Endometrial microvascular endothelial cells (primary cell): Measurements from ENCODE around the gene IL1RAPL2. TPM values are rescaled to one million over a fixed set of nuclear protein-coding genes. Genes with fewer than 3 reads are reported as not detected.
"Not testable (repeated sequence)": the region's sequence is repeated elsewhere in the genome, so short reads cannot be mapped to it uniquely, and the experiment has no call there.

ENCODE experiments used
- in situ Hi-C: cut with HindIII; loops from 2 replicates; pipeline ENCODE4 v1.10.0; 2017; ENCODE audit warnings: low sequenced_read_pairs, low pct_unique_long_range_greater_than_20kb; ENCODE audit errors: inconsistent ontology term
- total RNA-seq: library from RNA; depleted of rRNA; stranded (reverse); fragments of >200 nt; gene quantifications from one replicate; pipeline ENCODE4 v1.2.3, GENCODE V29; 2015; ENCODE audit errors: inconsistent ontology term

The IL1RAPL2 gene
- total RNA-seq, 1 donor from 2014 or later = not detected

DNA sequence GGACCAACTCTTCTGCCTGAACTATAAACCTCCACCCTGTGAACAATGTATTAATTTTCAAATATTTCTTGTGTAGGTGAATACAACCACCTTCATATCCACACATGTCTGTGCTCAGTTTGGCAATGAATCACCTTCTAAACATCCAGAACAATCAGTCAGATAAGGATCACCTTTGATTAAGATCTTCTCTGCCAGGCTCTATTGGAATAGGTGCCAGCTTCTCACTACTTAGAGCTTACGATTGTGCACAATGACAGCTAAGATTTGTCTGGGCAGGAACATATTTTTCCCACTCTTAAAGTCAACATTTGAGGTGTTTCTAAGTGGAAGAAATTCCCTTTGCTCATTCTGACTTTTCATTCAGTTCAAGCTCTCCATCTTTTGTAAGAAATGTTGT is 237.2 kb downstream of the IL1RAPL2 start:
- in situ Hi-C loops = no loop called here

DNA sequence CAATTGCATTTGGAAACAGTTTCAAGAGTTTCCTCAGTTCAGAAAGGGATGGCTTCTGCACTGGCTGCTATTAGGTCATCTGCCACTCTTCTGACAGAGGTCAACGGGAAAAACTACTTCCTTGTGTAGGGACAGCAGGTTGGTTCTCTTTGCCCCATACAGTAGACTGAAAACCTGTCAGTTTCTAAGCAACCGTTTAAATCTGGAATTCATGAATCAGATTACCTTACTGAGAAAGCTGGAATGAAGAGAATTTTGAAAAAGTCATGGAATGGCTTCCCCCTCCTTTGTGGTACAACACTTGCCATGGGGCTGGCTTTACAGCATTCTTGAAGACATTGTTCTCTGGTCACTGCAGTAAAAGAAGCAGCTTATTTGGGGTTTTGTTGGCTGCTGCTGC is 240.3 kb downstream of the IL1RAPL2 start:
- in situ Hi-C loops = no loop called here

DNA sequence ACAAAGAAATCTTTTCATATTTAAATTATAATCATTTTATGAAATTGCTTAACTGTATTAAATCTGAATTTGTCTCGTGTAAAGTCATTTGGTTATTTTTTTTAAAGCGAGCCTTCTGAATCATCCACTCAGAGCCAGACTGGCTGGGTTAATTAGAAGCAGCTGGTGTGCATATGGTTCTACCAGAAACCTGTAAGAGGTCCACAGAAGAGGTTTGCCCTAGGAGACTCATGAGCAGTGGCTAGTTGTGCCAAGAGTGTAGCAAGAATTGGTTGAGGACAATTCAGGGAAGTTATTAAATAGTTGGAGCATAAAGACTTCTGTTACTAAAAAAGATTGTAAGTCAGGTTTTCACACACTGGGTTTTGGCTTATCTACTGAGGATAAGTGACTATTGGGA is 267.4 kb downstream of the IL1RAPL2 start:
- in situ Hi-C loops = no loop called here

DNA sequence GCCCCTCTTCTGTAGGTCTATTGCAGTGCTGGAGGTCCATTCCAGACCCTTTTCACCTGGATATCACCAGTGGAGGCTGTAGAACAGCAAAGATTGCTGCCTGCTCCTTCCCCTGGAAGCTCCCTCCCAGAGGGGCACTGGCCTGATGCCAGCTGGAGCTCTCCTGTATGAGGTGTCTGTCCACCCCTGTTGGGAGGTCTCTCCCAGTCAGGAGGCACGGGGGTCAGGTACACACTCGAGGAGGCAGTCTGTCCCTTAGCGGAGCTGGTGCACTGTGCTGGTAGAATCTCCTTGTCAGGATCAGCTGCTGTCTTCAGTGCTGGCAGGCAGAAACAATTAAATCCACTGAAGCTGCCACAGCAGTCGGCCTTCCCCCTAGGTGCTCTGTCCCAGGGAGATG is 276.6 kb downstream of the IL1RAPL2 start:
- in situ Hi-C loops = no loop called here

DNA sequence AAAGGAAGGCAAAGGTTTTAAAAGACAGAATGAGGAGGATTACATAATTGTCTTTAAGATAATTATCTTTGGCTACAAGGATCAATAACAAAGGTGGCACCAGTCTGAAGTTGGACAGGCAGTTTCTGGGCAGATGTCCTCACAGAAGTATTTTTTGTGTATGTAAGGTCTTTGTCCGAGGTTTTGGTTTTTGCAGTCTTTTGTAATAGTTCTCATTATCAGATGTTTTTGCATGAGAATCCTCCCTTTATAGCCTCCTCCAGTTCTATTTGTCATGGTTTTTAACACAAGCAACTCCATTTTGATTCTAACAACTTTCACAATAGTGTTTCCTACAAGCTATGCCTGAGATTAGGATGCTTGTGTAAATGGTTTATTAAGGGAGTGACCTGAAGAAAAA is 286.2 kb downstream of the IL1RAPL2 start:
- in situ Hi-C loops = no loop called here

DNA sequence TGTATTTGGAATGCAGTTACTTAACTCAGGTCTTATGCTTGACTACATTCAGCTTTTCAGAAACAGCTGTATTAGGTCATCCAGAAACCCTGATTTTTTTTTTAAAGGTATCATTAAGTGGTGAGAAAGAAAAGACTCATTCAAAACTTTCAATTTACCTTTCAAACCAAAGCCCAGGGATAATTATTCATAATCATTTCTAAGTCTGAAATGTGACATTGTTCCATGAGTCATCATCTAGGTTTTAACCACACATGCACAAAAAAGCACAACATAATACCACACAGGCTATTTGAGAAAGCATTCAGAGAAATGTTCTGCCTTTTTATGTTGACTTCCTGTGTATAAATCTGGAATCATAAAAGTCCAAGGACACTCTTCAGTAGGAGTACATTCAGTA is 288.2 kb downstream of the IL1RAPL2 start:
- in situ Hi-C loops = no loop called here

DNA sequence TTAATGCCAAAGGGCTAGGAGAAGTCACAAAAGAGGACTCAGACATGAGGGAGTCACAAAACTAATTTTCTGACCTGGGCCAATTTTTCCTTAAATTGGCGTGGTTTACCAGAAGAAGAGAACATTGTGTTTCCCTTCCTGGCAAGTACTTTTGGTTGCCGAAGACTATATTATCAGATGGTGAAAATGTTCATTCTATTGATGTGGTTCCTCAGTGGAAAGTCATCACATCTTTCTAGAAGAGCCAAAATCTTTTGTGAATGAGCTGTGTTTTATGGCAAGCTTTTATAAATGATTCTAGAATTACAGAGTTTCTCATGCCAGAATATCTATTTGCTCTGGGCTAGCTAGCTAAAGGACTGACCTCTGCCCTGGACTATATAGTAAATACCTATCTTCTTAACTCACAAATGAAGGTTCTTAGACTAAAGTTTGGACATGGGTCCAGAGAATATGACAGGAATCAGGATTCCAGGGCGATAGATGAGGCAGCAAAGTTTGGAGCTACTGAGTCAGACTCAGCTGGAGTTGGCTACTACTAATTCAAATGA is 288.9 kb downstream of the IL1RAPL2 start:
- in situ Hi-C loops = no loop called here

DNA sequence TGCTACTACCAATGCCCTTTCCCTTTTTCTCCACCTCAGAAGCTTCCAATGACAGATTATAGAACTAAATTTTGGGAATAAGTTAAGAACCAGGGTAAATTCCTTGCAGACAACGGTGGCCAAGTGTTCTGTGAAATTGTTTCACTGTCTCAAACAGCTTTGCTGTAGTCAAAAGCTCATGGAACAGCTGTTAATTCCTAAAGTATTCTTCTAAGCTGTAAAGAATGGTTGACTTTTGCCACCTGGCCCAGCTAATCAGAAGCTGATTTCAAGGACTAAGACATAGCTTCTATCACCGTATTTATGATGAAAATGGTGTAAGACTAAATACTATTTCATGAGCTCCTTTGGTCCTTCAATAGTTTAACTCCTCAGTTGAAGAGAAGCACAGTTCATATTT is 297.5 kb downstream of the IL1RAPL2 start:
- in situ Hi-C loops = no loop called here

DNA sequence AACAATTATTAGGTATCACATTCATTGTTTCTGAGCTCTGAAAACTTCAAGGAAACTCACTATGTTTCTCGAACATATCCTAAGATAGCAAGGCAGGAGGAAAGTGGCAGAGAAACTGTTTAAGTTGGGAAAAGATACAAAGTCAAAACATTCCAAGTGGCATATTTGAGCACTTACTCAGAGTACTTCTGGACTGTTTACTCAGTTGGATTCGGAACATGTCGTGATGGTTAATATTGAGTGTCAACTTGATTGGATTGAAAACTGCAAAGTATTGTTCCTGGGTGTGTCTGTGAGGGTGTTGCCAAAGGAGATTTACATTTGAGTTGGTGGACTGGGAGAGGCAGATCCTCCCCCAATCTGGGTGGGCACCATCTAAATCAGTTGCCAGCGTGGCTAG is 298.3 kb downstream of the IL1RAPL2 start:
- in situ Hi-C loops = no loop called here

DNA sequence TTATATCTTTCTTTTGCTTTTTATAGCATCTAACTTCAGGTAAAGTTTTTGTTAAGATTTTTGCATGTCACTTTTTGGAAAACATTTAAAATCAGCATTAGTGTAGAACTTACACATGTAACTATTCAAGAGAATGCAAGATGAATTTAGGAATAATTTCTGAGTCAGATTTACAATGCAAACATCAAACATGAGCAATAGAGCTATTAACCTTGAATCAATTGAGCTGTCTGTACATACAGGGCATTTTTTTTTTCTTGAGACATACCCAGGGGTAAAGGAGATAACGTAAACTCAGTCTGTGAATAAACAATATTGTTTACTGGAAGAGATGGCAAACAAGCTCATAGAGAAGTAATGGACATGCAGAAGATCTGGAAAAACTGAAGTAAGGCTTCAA is 311.5 kb downstream of the IL1RAPL2 start:
- in situ Hi-C loops = no loop called here

DNA sequence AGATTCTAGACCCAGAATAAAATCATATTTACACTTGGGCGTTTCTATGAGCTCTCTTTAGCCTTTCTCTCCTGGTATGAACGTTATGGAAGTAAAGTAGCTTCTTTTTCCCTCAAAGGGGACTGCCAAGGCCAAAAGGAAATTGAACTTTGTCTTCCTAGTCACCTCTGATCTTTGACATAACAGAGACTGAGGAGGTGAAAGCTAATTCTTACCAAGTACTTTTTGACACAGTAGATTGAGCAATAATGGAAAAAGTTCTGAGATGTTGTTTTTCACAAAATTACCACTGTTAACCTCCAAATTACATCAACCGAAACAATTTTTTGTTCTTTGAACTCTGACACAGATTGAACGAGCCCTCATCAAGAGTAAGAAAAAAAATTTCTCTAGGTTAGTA is 336.1 kb downstream of the IL1RAPL2 start:
- in situ Hi-C loops = no loop called here

DNA sequence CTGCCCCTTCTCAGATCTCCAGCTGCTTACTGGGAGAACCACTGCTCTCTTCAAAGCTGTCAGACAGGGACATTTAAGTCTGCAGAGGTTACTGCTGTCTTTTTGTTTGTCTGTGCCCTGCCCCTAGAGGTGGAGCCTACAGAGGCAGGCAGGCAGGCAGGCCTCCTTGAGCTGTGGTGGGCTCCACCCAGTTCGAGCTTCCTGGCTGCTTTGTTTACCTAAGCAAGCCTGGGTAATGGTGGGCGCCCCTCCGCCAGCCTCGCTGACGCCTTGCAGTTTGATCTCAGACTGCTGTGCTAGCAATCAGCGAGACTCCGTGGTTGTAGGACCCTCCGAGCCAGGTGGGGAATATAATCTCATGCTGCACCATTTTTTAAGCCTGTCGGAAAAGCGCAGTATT is 343.7 kb downstream of the IL1RAPL2 start:
- in situ Hi-C loops = not testable (repeated sequence)

DNA sequence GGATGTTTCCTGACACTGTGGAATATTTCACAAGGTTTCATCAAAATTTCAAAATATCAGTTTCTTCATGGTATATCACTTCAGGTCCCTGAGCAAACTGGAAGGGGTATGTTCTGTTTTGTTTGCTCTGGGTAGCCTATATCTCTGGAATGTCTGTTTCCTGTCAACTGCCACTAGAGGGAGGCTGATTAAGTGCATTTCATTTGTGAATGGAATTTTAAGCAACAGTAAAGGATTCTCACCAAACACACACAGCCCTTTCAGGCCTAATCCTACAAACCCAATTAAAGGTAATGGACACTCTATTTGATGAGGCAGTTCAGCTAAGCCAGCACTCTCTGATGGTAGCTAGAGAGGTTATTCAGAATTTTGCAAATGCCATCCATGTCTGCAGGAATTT is 347.3 kb downstream of the IL1RAPL2 start:
- in situ Hi-C loops = no loop called here

DNA sequence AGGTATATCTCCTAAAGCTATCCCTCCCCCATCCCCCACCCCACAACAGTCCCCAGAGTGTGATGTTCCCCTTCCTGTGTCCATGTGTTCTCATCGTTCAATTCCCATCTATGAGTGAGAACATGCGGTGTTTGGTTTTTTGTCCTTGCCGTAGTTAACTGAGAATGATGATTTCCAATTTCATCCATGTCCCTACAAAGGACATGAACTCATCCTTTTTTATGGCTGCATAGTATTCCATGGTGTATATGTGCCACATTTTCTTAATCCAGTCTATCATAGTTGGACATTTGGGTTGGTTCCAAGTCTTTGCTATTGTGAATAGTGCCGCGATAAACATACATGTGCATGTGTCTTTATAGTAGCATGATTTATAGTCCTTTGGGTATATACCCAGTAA is 348.7 kb downstream of the IL1RAPL2 start:
- in situ Hi-C loops = not testable (repeated sequence)

DNA sequence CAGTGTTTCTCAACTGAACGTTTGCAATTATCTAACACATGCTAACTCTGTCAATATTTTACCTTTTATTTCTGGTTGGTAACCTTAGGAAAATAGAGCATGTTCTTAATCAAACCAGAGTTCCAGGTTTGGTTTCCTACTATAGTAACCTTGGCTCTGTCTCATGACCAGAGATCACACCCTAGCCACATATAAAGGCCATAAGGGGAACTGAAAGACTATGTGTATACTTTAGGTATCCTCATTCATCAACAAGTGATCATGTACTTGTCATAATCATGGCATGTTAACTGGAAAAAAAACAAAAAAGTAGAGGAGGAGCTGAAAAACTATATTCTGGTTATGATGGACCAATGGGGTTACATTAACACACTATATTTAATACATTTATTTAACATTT is 352.1 kb downstream of the IL1RAPL2 start:
- in situ Hi-C loops = no loop called here

DNA sequence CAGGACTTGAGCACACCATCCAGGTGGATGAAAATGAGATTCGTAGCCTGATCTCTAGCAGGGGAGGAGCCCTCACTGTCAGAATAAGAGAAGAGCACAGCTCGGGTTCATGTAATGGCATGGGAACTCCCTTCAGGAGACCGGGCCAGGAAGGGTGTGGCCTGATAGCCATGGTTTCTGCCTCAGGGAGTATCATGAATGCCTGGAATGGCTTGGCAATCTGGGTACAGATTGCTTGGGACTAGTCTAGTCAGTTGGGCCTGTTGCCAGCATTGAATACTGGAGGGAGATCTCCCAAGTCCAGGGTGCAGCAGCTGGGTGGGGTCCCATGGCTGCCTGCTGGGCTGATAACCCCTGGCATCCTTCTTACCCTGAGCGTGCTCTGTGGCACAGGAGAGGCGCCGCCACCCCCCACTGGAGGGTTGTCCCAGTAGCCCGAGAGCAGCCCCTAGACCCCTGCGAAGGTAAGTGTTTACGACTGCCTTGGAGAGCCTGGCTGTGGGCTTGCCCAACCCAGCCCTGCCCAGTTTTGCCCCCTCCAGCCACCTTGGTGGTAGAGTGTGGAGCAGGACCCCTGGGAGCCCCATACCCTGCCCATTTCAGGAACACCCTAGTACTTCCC is 355.7 kb downstream of the IL1RAPL2 start:
- in situ Hi-C loops = no loop called here

DNA sequence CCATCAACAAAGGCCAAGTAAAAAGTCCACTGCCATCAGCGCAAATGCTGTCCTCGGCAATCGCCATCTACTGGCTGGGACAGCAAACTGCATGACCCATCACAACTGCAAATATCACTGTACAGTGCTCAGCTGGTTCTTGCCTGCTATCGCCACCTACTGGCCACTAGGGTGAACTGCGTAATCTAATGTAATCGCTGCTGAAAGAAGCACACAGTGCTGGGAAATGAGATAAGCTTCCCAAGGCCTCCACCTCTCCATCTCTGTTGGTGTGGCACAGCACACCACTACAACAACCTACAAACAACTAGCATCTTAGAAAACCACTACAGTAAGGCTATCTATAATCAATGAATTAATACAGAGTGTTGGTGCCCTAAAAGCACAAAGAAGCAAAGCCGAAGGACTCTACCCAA is 356.2 kb downstream of the IL1RAPL2 start:
- in situ Hi-C loops = no loop called here

DNA sequence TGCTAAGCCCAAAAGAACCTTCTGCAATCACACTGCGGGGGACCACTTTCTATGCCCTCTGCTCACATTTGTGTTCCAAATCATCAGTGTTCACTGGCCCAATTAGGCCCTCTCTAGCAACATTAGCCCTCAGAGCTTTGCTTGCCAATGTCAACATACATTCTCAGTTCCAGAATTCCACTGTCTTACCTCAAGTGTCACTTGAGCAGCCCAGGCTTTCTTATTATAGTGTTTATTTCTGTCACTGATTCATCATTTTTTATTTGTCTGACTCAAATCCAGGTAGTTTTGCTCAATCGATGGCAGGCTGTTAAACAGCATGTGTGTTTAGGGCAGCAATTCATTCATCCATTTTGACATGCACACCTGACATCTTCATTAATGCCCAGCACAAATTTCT is 363.3 kb downstream of the IL1RAPL2 start:
- in situ Hi-C loops = no loop called here

DNA sequence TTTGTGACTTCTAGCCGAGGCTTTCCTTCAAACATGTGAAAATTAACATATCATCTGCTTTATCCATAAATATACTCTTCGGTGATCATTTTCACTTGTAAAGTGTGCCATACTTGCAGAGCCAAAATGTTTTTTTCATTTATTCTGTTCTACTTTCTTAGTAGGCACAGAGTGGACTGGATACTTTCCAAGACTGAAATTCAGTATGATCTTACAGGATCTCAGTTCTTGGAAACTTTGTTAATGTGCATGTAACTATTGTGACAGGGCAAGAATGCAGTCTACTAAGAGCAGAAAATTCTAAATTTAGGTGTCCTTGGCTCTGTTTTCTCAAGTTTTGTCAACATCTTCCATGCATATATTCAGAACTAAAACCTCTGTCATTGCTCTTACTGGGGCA is 369.6 kb downstream of the IL1RAPL2 start:
- in situ Hi-C loops = no loop called here

DNA sequence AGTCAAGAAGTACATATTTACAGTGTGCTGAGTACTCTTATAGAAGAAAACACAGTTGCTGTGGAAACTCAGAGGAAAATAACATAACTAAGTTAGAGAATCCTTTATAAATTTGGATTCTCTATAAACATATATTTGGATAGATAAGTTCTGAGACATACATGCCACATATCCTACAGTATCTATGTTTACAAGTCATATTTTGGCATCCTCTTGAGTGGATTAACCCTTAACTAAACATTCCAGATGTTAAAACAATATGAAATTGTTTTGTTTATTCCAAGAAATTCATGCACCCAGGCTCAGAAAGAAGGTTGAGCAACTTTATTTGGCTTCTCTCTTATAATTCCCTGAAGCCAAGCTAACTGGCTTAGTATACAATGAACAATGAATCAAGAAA is 387.3 kb downstream of the IL1RAPL2 start:
- in situ Hi-C loops = no loop called here

DNA sequence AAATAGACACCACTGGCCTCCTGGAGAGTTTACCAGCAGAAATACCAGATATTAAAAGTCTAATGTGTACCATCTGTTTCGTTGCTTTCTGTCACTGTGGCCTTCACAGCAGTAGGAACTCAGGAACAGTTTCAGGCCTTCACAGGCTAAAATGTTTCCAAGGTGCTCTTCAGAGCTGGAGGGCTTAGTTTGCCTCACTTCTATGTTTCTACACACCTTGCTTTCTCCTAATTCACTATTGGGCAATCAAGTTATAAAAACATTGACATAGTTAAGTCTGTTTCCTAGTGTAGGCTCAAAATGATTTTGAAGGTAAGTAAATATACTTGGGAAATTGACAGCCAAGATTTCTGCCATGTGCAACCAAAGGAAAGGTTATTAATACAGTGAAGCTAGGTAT is 395.9 kb downstream of the IL1RAPL2 start:
- in situ Hi-C loops = no loop called here
